Measurements from ENCODE around the gene ABLIM2. TPM values are rescaled to one million over a fixed set of nuclear protein-coding genes. Genes with fewer than 3 reads are reported as not detected.

Gene ABLIM2
- total RNA-seq, 1 experiment from 2014 or later: 1.0 TPM

DNA sequence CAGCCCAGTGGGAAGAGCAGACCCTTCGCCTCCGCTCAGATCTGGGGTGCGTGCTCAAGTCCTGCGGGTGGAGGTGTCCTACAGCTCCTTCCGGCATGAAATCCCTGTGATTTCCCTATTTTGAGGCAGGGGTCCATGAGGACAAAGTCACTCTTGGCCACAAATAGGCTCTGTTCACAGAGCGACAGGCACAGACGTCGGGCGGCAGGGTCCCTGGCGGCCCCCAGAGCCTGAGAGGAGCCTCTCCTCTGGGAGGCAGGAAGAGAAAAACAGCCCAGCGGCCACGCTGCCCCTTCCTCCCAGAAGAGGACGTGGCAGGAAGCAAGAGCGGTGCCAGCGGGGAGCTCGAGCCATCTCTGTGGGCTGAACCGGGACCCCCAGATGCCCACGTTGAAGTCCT lies 38.7 kb downstream of the ABLIM2 start:
- H3K27me3 Mint-ChIP-seq (ENCODE audit: low read depth): no peaks in the 10 kb centered on the region; the same call in 1 of the 2 replicates
- Histone ChIP-seq H4K20me1 (ENCODE audit: control insufficient read depth, insufficient read depth, insufficient read length) (no peaks in the 10 kb centered on the region), H3K9ac (ENCODE audit: extremely low read depth, insufficient read length, low read length) (no peak overlapping the region), H3K27me3 (ENCODE audit: insufficient read depth, low read length) (no peaks in the 10 kb centered on the region), H2BK12ac (ENCODE audit: insufficient read length, low read depth, low read length) (no peak overlapping the region), H3K4ac (ENCODE audit: low read depth, low read length) (no peak overlapping the region), H2BK120ac (ENCODE audit: low read depth, low read length, poor library complexity, severe bottlenecking) (no peak overlapping the region), H3K4me1 (ENCODE audit: insufficient read depth, low read length) (no peaks in the 10 kb centered on the region), H3K23ac (ENCODE audit: insufficient read length, low read depth, low read length) (no peak overlapping the region), H2BK5ac (ENCODE audit: insufficient read length, low read length) (no peak overlapping the region), H3K14ac (ENCODE audit: insufficient read depth, low read length) (peak overlapping the region; percentile 70; the same call in 1 of the 2 replicates), H4K91ac (ENCODE audit: insufficient read length, low read depth, low read length) (no peak overlapping the region), H4K8ac (replicated peaks; ENCODE audit: insufficient read length, low read depth, low read length) (no peak overlapping the region), H3K9me3 (ENCODE audit: control insufficient read depth, low read depth, low read length) (no peaks in the 10 kb centered on the region), H4K5ac (ENCODE audit: insufficient read length, low read depth, low read length) (no peak overlapping the region), H3K18ac (ENCODE audit: insufficient read length, low read depth, low read length) (no peak overlapping the region), H3K4me2 (ENCODE audit: insufficient read depth, insufficient read length, low read length) (no peak overlapping the region), H3K79me2 (ENCODE audit: insufficient read depth, low read length) (no peaks in the 10 kb centered on the region), H2AFZ (ENCODE audit: low read length) (no peak overlapping the region), H2AK5ac (ENCODE audit: insufficient read length, low read length) (no peak overlapping the region), H3K27ac (ENCODE audit: insufficient read length, low read depth, low read length) (no peak overlapping the region), H3T11ph (ENCODE audit: low read length) (no peak overlapping the region), H3K23me2 (ENCODE audit: insufficient read length, low read depth, low read length, poor library complexity, severe bottlenecking) (no peaks in the 10 kb centered on the region), H3K56ac (ENCODE audit: insufficient read length, low read depth, low read length) (no peak overlapping the region), H2BK20ac (ENCODE audit: low read depth, low read length, poor library complexity, severe bottlenecking) (no peak overlapping the region), H2BK15ac (ENCODE audit: low read depth, low read length) (no peak overlapping the region), H3K79me1 (ENCODE audit: insufficient read depth, low read depth, low read length, poor library complexity, severe bottlenecking) (no peaks in the 10 kb centered on the region)
- H3K27ac Mint-ChIP-seq: peak overlapping the region in 1 of 3 experiments; percentile 22; a peak in 1 of 7 replicates
- DNase-seq: no peak
- H3K9me3 Mint-ChIP-seq: peaks cover 0 to 5% of the 10 kb centered on the region in 2 experiments; a peak in 3 of 5 replicates
- H3K4me1 Mint-ChIP-seq: peaks cover 3 to 16% of the 10 kb centered on the region in 2 experiments
- WGBS (ENCODE audit: extremely low coverage, insufficient read length, low lambda C conversion rate): no CpG with 5 or more reads among the region's 18 CpGs
- no peaks in the 10 kb centered on the region; a peak in 1 of 7 replicates for H3K36me3 Mint-ChIP-seq (ENCODE audit: insufficient read depth in 1 of 3, low read depth in 3 of 3)
- H3K4me3 Mint-ChIP-seq: no peak overlapping the region
- TF ChIP-seq, protein P1, sequence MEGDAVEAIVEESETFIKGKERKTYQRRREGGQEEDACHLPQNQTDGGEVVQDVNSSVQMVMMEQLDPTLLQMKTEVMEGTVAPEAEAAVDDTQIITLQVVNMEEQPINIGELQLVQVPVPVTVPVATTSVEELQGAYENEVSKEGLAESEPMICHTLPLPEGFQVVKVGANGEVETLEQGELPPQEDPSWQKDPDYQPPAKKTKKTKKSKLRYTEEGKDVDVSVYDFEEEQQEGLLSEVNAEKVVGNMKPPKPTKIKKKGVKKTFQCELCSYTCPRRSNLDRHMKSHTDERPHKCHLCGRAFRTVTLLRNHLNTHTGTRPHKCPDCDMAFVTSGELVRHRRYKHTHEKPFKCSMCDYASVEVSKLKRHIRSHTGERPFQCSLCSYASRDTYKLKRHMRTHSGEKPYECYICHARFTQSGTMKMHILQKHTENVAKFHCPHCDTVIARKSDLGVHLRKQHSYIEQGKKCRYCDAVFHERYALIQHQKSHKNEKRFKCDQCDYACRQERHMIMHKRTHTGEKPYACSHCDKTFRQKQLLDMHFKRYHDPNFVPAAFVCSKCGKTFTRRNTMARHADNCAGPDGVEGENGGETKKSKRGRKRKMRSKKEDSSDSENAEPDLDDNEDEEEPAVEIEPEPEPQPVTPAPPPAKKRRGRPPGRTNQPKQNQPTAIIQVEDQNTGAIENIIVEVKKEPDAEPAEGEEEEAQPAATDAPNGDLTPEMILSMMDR (conservative IDR thresholded peaks at IDR 0.05): no peak
